GM23248 (cell line): ENCODE measurements around the gene GPR75. TPM values are rescaled to one million over a fixed set of nuclear protein-coding genes. Genes with fewer than 3 reads are reported as not detected.
"Not testable (repeated sequence)": the region's sequence is repeated elsewhere in the genome, so short reads cannot be mapped to it uniquely, and the experiment has no call there.

ENCODE experiments used
- DNase-seq: peaks from one replicate; pipeline ENCODE4 v3.0.0-alpha.2; 2015
- H2AFZ ChIP-seq: fragments of 200-600 bp; sonication (generic); 2 replicates; pipeline ENCODE4 v1.6.1; 2016; ENCODE audit warnings: antibody characterized with exemption
- H3F3A ChIP-seq: fragments of 200-600 bp; sonication (generic); 2 replicates; pipeline ENCODE4 v1.6.1; 2016; ENCODE audit warnings: mild to moderate bottlenecking, antibody characterized with exemption, mixed run types; ENCODE audit not compliant: insufficient read depth
- H3K27ac ChIP-seq: fragments of 200-600 bp; sonication (generic); 2 replicates; pipeline ENCODE4 v1.5.1; 2016; ENCODE audit warnings: mild to moderate bottlenecking
- H3K27me3 ChIP-seq: fragments of 200-600 bp; sonication (generic); replicated peaks from 2 replicates; pipeline ENCODE4 v1.6.1; 2016; ENCODE audit warnings: mild to moderate bottlenecking; ENCODE audit not compliant: insufficient read depth
- H3K36me3 ChIP-seq: fragments of 200-600 bp; sonication (generic); 2 replicates; pipeline ENCODE4 v1.6.1; 2016; ENCODE audit warnings: low read depth, mild to moderate bottlenecking
- H3K4me1 ChIP-seq: fragments of 200-600 bp; sonication (generic); 2 replicates; pipeline ENCODE4 v1.6.1; 2016; ENCODE audit warnings: mild to moderate bottlenecking; ENCODE audit not compliant: insufficient read depth
- H3K4me2 ChIP-seq: fragments of 200-600 bp; sonication (generic); one replicate; pipeline ENCODE4 v1.6.1; 2016; ENCODE audit warnings: mild to moderate bottlenecking; ENCODE audit not compliant: unreplicated experiment
- H3K4me3 ChIP-seq: fragments of 200-600 bp; sonication (generic); 2 replicates; pipeline ENCODE4 v1.5.1; 2016; ENCODE audit warnings: mild to moderate bottlenecking
- H3K79me2 ChIP-seq: fragments of 200-600 bp; sonication (generic); 2 replicates; pipeline ENCODE4 v1.6.1; 2016; ENCODE audit warnings: mild to moderate bottlenecking; ENCODE audit not compliant: insufficient read depth
- H3K9ac ChIP-seq: fragments of 200-600 bp; sonication (generic); 2 replicates; pipeline ENCODE4 v1.6.1; 2016; ENCODE audit warnings: mild to moderate bottlenecking
- H3K9me2 ChIP-seq: fragments of 200-600 bp; sonication (generic); 2 replicates; pipeline ENCODE4 v1.6.1; 2016; ENCODE audit warnings: mixed run types, mild to moderate bottlenecking, moderate library complexity; ENCODE audit not compliant: insufficient read depth
- H3K9me3 ChIP-seq: fragments of 200-600 bp; sonication (generic); one replicate; pipeline ENCODE4 v1.6.1; 2017; ENCODE audit warnings: low read depth
- H4K20me1 ChIP-seq: fragments of 200-600 bp; sonication (generic); 2 replicates; pipeline ENCODE4 v1.6.0; 2016; ENCODE audit not compliant: insufficient read depth
- EZH2 ChIP-seq: fragments of 200-600 bp; sonication (generic); IDR thresholded peaks from 2 replicates; pipeline ENCODE4 v1.6.1; 2018; ENCODE audit warnings: antibody characterized with exemption, mild to moderate bottlenecking; ENCODE audit not compliant: insufficient read depth, poor library complexity, severe bottlenecking
- EZH2phosphoT487 ChIP-seq: fragments of 200-600 bp; sonication (generic); IDR thresholded peaks from 2 replicates; pipeline ENCODE4 v1.6.1; 2018; ENCODE audit warnings: antibody characterized with exemption, moderate library complexity, mild to moderate bottlenecking, low read depth; ENCODE audit not compliant: insufficient read depth
- WGBS, 2 experiments: methylation state at CpG; one replicate each; pipeline ENCODE4 v1.1.6; 2015 to 2017; ENCODE audit warnings: low lambda C conversion rate in 2 of 2, low coverage in 1 of 2; ENCODE audit errors: missing lambda C conversion rate in 2 of 2; 5-methylcytosine and 5-hydroxymethylcytosine counted together
- in situ Hi-C: fragments of 300-500 bp; cut with MboI; formaldehyde crosslinking; loops from 2 replicates; pipeline ENCODE4 v1.15.0; 2020
- polyA plus RNA-seq: library from polyadenylated mRNA; unstranded; fragments of >200 nt; fragmentation: Nextera tagmentation; extraction: Ambion mirVana; gene quantifications from 2 replicates; pipeline ENCODE4 v1.2.1, GENCODE V29; 2016
- total RNA-seq: library from RNA; depleted of rRNA; stranded (reverse); fragments of >200 nt; shearing (Covaris generic); gene quantifications from 2 replicates; pipeline ENCODE4 v1.2.3, GENCODE V29; 2014

Gene GPR75
- total and polyA plus RNA-seq, 2 experiments from 2014 or later: 0.16 to 0.43 TPM

DNA sequence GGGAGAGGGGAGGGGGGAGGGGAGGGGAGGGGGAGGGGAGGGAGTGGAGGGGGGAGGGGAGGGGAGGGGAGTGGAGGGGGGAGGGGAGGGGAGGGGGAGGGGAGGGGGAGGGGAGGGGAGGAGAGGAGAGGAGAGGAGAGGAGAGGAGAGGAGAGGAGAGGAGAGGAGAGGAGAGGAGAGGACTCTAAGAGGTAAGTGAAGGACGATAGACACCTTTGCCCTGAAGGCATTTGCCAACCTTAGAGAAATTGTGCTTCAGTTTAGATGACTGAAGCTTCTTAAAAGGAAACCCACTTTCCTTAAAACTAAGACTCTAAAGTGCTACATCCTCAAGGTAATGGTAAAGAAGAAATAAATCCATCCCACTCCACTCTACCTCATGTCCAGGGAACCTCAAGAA is 19.2 kb downstream of the GPR75 start:
- Histone ChIP-seq H3K27me3 (no peaks in the 10 kb centered on the region), H3K36me3 (no peaks in the 10 kb centered on the region), H3K9me2 (no peaks in the 10 kb centered on the region), H3F3A (no peaks in the 10 kb centered on the region), H4K20me1 (no peaks in the 10 kb centered on the region), H3K27ac (no peak overlapping the region), H3K4me1 (no peaks in the 10 kb centered on the region), H3K4me3 (no peak overlapping the region), H2AFZ (no peak overlapping the region), H3K9ac (no peak overlapping the region), H3K9me3 (no peaks in the 10 kb centered on the region), H3K4me2 (no peak overlapping the region), H3K79me2 (no peaks in the 10 kb centered on the region)
- in situ Hi-C loops: no loop called here
- 43 to 83% methylated on average over 1 of the region's 1 CpG for WGBS, 2 experiments
- DNase-seq: no peak
- TF ChIP-seq EZH2 (no peak), EZH2phosphoT487 (no peak)

DNA sequence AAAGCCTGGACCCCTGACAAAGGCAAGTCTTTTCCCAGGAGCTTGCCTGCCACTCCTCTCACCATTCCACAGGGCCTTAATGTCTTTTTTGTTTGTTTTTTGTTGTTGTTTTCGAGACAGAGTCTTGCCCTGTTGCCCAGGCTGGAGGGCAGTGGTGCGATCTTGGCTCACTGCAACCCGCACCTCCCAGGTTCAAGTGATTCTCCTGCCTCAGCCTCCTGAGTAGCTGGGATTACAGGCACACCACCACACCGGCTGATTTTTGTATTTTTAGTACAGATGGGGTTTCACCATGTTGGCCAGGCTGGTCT is 29.8 kb downstream of the GPR75 start:
- peaks cover 10% of the 10 kb centered on the region; the same call in 1 of the 2 replicates for H3F3A ChIP-seq
- H4K20me1 ChIP-seq, H3K4me1 ChIP-seq, H3K9me2 ChIP-seq, H3K79me2 ChIP-seq, H3K4me2 ChIP-seq, H3K36me3 ChIP-seq, H3K9me3 ChIP-seq, H2AFZ ChIP-seq, H3K27me3 ChIP-seq, H3K9ac ChIP-seq, H3K4me3 ChIP-seq, DNase-seq, in situ Hi-C loops, H3K27ac ChIP-seq: not testable (repeated sequence)
- WGBS, 2 experiments: 93 to 96% methylated on average over 4 of the region's 4 CpGs

DNA sequence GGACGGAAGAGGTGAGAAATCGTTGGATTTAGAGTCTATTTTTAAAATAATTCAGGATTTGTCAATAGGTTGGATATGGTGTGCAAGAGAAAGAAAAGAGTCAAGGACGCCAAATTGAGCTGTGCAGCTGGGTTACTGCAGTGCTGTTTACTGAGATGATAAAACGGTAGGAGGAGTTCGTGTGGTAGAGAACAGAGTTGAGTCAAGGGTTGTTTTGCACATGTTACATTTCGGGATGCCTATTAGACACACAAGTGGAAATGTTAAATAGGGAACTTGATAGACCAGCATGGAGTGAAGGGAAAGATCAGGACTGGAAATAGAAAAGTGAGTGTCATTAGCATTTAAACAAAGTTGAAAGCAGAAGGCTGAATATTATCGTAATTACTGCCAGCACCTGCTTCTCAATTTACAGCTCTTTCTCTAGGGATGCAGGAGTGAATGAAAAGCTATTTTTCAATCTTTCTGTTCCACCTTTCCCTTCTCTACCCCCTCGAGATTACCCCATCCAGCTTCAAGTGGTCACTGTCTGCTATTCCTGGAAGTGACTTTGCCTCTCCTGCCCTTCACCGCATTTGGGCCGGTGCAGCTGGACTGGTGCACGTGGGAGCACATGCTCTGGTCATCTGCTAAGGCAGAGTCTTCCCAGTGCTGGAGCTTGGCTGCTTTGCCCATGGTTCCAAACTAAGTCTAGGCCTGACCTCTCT is 30.3 kb downstream of the GPR75 start:
- Histone ChIP-seq H3K27ac (no peak overlapping the region), H3K4me1 (no peaks in the 10 kb centered on the region), H3F3A (peaks cover 10% of the 10 kb centered on the region; the same call in 1 of the 2 replicates), H2AFZ (no peak overlapping the region), H3K9me3 (no peaks in the 10 kb centered on the region), H3K79me2 (no peaks in the 10 kb centered on the region), H3K4me3 (no peak overlapping the region), H4K20me1 (no peaks in the 10 kb centered on the region), H3K36me3 (no peaks in the 10 kb centered on the region), H3K9ac (no peak overlapping the region), H3K27me3 (no peaks in the 10 kb centered on the region), H3K9me2 (no peaks in the 10 kb centered on the region), H3K4me2 (no peak overlapping the region)
- DNase-seq: no peak
- TF ChIP-seq EZH2phosphoT487: no peak
- no peak for TF ChIP-seq EZH2
- 85 to 87% methylated on average over 11 of the region's 11 CpGs for WGBS, 2 experiments
- in situ Hi-C loops: no loop called here

DNA sequence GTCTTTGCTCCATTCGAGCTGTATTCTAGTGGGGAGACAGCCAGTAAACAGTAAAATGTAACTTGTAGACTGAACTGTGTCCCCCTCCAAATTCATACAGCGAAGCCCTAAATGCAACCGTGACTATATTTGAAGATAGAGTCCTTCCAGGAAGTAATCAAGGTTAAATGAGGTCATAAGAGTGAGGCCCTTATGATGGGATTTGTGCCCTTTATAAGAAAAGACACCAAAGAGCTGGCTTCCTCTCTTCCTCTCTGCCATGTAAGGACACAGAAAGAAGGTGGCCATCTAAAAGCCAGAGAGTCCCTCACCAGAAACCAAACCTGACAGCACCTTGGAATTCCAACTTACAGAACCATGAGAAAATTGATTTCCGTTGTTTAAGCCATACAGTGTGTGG is 31.4 kb downstream of the GPR75 start:
- Histone ChIP-seq H3K9me2 (no peaks in the 10 kb centered on the region), H3K27me3 (no peaks in the 10 kb centered on the region), H3K36me3 (no peaks in the 10 kb centered on the region), H3K79me2 (no peaks in the 10 kb centered on the region), H3F3A (peaks cover 10% of the 10 kb centered on the region; the same call in 1 of the 2 replicates), H3K4me3 (no peak overlapping the region), H3K4me2 (no peak overlapping the region), H3K27ac (no peak overlapping the region), H3K9me3 (no peaks in the 10 kb centered on the region), H2AFZ (no peak overlapping the region), H3K9ac (no peak overlapping the region), H4K20me1 (no peaks in the 10 kb centered on the region), H3K4me1 (no peaks in the 10 kb centered on the region)
- WGBS, 2 experiments: 93 to 96% methylated on average over 4 of the region's 4 CpGs
- no peak for TF ChIP-seq EZH2phosphoT487
- no peak for TF ChIP-seq EZH2
- in situ Hi-C loops: no loop called here
- no peak for DNase-seq
